Lung (tissue), 12 donors: Measurements from ENCODE around the gene INF2. TPM values are rescaled to one million over a fixed set of nuclear protein-coding genes. Genes with fewer than 3 reads are reported as not detected.

Experiments
- ATAC-seq: fragments of 200-7000 bp; cut with Tn5 transposase; one replicate; pipeline ENCODE4 v1.9.1; 2020; ENCODE audit warnings: moderate number of reproducible peaks; ENCODE audit not compliant: insufficient read depth, low FRiP score
- DNase-seq, 3 donors: peaks; one replicate each; pipeline ENCODE4 v3.0.0-alpha.2; 2013 to 2017
- H3K27ac ChIP-seq, 2 donors: one replicate each; pipeline ENCODE4 v1.5.1; 2013; ENCODE audit warnings: mild to moderate bottlenecking in 2 of 2, moderate library complexity in 2 of 2, control low read depth in 1 of 2, inconsistent platforms in 1 of 2, low read depth in 1 of 2, low read length in 1 of 2
- H3K27me3 ChIP-seq, 3 donors: one replicate each; pipeline ENCODE4 v1.5.1; 2013; ENCODE audit warnings: low read length in 2 of 3; ENCODE audit not compliant: control insufficient read depth in 3 of 3, insufficient read depth in 3 of 3
- H3K36me3 ChIP-seq, 4 donors: one replicate each; pipeline ENCODE4 v1.5.1; 2013; ENCODE audit warnings: low read length in 4 of 4, mild to moderate bottlenecking in 1 of 4, moderate library complexity in 1 of 4; ENCODE audit not compliant: control insufficient read depth in 4 of 4, insufficient read depth in 4 of 4
- H3K4me1 ChIP-seq, 5 donors: one replicate each; pipeline ENCODE4 v1.5.1; 2013; ENCODE audit warnings: low read length in 5 of 5, mild to moderate bottlenecking in 2 of 5, moderate library complexity in 1 of 5; ENCODE audit not compliant: control insufficient read depth in 5 of 5, insufficient read depth in 5 of 5
- H3K4me3 ChIP-seq: one replicate; pipeline ENCODE4 v1.5.1; 2013; ENCODE audit warnings: mild to moderate bottlenecking, control low read depth, moderate library complexity
- H3K9ac ChIP-seq, 2 donors: one replicate each; pipeline ENCODE4 v1.5.1; 2013; ENCODE audit warnings: low read length in 2 of 2, control low read depth in 1 of 2; ENCODE audit not compliant: insufficient read depth in 1 of 2
- H3K9me3 ChIP-seq, 4 donors: one replicate each; pipeline ENCODE4 v1.5.1; 2013; ENCODE audit warnings: low read length in 3 of 4, mild to moderate bottlenecking in 1 of 4, moderate library complexity in 1 of 4; ENCODE audit not compliant: control insufficient read depth in 4 of 4, insufficient read depth in 3 of 4
- CTCF ChIP-seq: IDR thresholded peaks from 2 replicates; pipeline ENCODE4 v1.5.1; 2012; ENCODE audit warnings: mild to moderate bottlenecking; ENCODE audit errors: control extremely low read depth, extremely low read depth
- WGBS, 2 donors: extraction: QIAGEN DNeasy Blood & Tissue Kit; methylation state at CpG; one replicate each; pipeline ENCODE4 v1.1.7; 2013; 5-methylcytosine and 5-hydroxymethylcytosine counted together
- polyA plus RNA-seq, 2 donors: library from polyadenylated mRNA; stranded (reverse); fragments of 200-250 nt; gene quantifications; one replicate each; pipeline ENCODE4 v1.2.1, GENCODE V29; 2013
- total RNA-seq, 2 donors: library from RNA; depleted of rRNA in 1 of 2; stranded (reverse); fragments of >200 nt in 1 of 2; gene quantifications; one replicate each; pipeline ENCODE4 v1.2.1, GENCODE V29; 2014 to 2021
- donor health status: control.
- donor health status: control.
- donor health status: Bipolar disorder and iron deficiency.
- donor health status: healthy.
- donor health status: DM: yes; HTN: yes; CAD: no.

Gene INF2
- total and polyA plus RNA-seq, 4 donors = 46.1 to 119 (median 78.4) TPM

- no peaks in the 10 kb centered on the region for H3K9me3 ChIP-seq
- no peak overlapping the region for H3K27ac ChIP-seq
- no peak for TF ChIP-seq CTCF
- H3K4me1 ChIP-seq = peaks cover 0 to 43% (median 24%) of the 10 kb centered on the region in 5 donors
- DNase-seq (no peak), ATAC-seq (no peak)
- 95% methylated on average over 10 of the region's 10 CpGs for WGBS, 2 donors
- H3K36me3 ChIP-seq = peaks cover 0 to 4% (median 2%) of the 10 kb centered on the region in 4 donors
- no peak overlapping the region for H3K4me3 ChIP-seq
- H3K27me3 ChIP-seq = no peaks in the 10 kb centered on the region
- no peak overlapping the region for H3K9ac ChIP-seq
Observed at GRCh38 chr14:104744484-104744883, 55.1 kb downstream of the INF2 start.

DNA sequence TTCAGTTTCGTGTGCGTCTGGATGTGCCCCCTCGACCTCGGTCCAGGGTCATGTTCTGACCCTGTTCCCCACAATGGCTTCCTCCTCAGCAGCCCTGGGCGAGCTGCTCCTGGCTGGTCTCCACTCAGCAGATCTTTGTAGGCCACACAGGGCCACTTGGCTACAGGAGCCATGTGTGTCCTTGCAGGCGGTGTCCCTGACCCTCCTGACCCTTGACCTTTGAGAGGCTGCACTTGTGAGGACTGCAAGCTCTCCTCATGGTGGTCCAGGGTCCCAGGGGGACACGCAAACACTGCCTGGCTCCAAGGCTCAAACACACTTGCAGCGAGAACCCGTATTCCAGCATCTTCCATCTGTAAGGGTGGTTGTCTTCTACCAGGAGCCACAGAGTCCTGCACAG is 56.0 kb downstream of the INF2 start:
- Histone ChIP-seq H3K4me1 (peaks cover 0 to 46% (median 24%) of the 10 kb centered on the region in 5 donors), H3K9me3 (no peaks in the 10 kb centered on the region), H3K4me3 (no peak overlapping the region), H3K27me3 (no peaks in the 10 kb centered on the region), H3K27ac (no peak overlapping the region), H3K9ac (peak overlapping the region in 1 of 2 donors; percentile 54), H3K36me3 (peaks cover 0 to 3% (median 1%) of the 10 kb centered on the region in 4 donors)
- no peak for TF ChIP-seq CTCF
- no peak for DNase-seq
- ATAC-seq = no peak
- WGBS, 2 donors = 94 to 95% methylated on average over 9 of the region's 9 CpGs

GRCh38 chr14:104746071-104746545 is 56.7 kb downstream of the INF2 start:
- peak overlapping the region in 1 of 2 donors; percentile 0 for H3K27ac ChIP-seq

More at GRCh38 chr14:104746071-104746545, 56.7 kb downstream of the INF2 start:
- H3K36me3 ChIP-seq = peaks cover 0 to 3% (median 1%) of the 10 kb centered on the region in 4 donors
- WGBS, 2 donors = 81 to 91% methylated on average over 13 of the region's 13 CpGs
- no peak overlapping the region for H3K4me3 ChIP-seq
- peaks cover 0 to 46% (median 24%) of the 10 kb centered on the region in 5 donors for H3K4me1 ChIP-seq
- H3K9ac ChIP-seq = peak overlapping the region in 1 of 2 donors; percentile 54
- H3K9me3 ChIP-seq = no peaks in the 10 kb centered on the region
- DNase-seq = peak in 1 of 3 donors; percentile 42
- ATAC-seq = no peak
- no peak for TF ChIP-seq CTCF
- H3K27me3 ChIP-seq = no peaks in the 10 kb centered on the region
